Small intestine (tissue), 7 donors: ENCODE measurements around the gene PTPN4. TPM values are rescaled to one million over a fixed set of nuclear protein-coding genes. Genes with fewer than 3 reads are reported as not detected.

Experiments
- DNase-seq, 2 donors: peaks; one replicate each; pipeline versions ENCODE4 v3.0.0 to v3.0.0-alpha.2; 2013
- FAIRE-seq: peaks from 2 replicates; lab custom pipeline; 2012; peaks lifted over from hg19 to GRCh38; lab: Jason Lieb, UNC
- H3K27ac ChIP-seq, 3 donors: one replicate each; pipeline ENCODE4 v1.5.1; 2013; ENCODE audit warnings: low read length in 2 of 3, mild to moderate bottlenecking in 2 of 3, control low read depth in 1 of 3, inconsistent platforms in 1 of 3, low read depth in 1 of 3, moderate library complexity in 1 of 3
- H3K27me3 ChIP-seq, 3 donors: one replicate each; pipeline ENCODE4 v1.6.1; 2013; ENCODE audit warnings: low read length in 3 of 3, inconsistent platforms in 1 of 3; ENCODE audit not compliant: control insufficient read depth in 3 of 3, insufficient read depth in 3 of 3
- H3K36me3 ChIP-seq, 3 donors: one replicate each; pipeline ENCODE4 v1.6.1; 2013; ENCODE audit warnings: low read length in 3 of 3, inconsistent platforms in 1 of 3, low read depth in 1 of 3, mild to moderate bottlenecking in 1 of 3, moderate library complexity in 1 of 3; ENCODE audit not compliant: control insufficient read depth in 3 of 3, insufficient read depth in 2 of 3
- H3K4me1 ChIP-seq, 3 donors: one replicate each; pipeline ENCODE4 v1.6.1; 2013; ENCODE audit warnings: low read length in 2 of 3, inconsistent platforms in 1 of 3, low read depth in 1 of 3, mild to moderate bottlenecking in 1 of 3, moderate library complexity in 1 of 3; ENCODE audit not compliant: control insufficient read depth in 3 of 3, insufficient read depth in 2 of 3
- H3K4me3 ChIP-seq, 3 donors: one replicate each; pipeline ENCODE4 v1.5.1; 2013; ENCODE audit warnings: low read length in 3 of 3, control low read depth in 1 of 3, inconsistent platforms in 1 of 3, low read depth in 1 of 3, mild to moderate bottlenecking in 1 of 3, moderate library complexity in 1 of 3
- H3K9me3 ChIP-seq, 2 donors: one replicate each; pipeline ENCODE4 v1.6.1; 2013; ENCODE audit warnings: low read depth in 1 of 2, low read length in 1 of 2; ENCODE audit not compliant: control insufficient read depth in 2 of 2, insufficient read depth in 1 of 2
- WGBS, 3 donors: extraction: QIAGEN DNeasy Blood & Tissue Kit; methylation state at CpG; one replicate each; pipeline ENCODE4 v1.1.7; 2013; 5-methylcytosine and 5-hydroxymethylcytosine counted together
- polyA plus RNA-seq, 4 donors: library from polyadenylated mRNA; stranded (reverse) in 3 of 4; unstranded in 1 of 4; fragments of 200-250 nt in 3 of 4; fragments of 120-200 nt in 1 of 4; gene quantifications; one replicate each; pipeline versions ENCODE4 v1.2.1 to v1.2.3, GENCODE V29; 2013
- donor health status: healthy with polysubstance abuse.
- donor health status: control.
- donor health status: control.
- donor health status: Bipolar disorder and iron deficiency.
- donor health status: healthy.

The PTPN4 gene
- polyA plus RNA-seq, 4 donors = 1.9 to 13.4 (median 6.0) TPM

DNA sequence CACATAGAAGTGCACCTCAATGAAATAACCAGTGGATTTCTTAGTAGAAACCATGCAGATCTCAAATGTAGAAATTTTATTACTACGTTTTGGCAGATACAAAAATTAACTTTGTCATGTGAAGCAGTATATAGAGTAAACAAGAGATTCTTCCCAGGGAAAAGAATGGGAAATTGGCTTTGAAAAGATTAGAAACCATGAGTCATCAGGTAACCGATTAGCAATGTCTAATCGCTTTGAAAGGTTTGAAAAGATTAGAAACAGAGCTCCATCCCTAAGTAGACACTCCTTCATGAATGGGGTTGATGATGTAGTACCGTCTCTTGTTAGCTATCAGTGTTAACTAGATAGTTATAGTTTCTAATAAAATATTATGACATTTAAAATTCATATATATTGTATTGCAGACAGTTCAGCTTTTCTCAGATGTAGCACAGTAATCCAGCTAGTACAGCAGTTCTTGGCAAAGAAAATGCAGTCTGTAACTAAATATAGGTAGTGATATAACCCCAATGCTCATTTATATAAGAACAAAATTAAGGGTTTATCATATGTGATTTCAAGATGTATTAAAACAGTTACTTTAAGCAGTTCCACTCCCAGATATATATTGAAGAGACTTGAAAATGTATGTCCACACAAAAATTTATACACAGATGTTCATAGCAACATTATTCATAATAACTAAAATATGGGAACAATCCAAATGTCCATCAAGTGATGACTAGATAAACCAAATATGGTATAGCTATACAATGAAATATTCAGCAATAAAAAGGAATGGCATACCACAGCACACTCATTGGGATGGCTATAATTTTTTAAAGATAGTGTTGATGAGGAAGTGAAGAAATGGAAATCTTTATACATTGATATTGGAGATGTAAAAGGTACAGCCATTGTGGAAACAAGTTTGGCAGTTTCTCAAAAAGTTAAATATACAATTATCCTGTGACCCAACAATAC is 113.9 kb downstream of the PTPN4 start:
- FAIRE-seq = no peak
- H3K9me3 ChIP-seq = no peaks in the 10 kb centered on the region
- H3K4me3 ChIP-seq = no peak overlapping the region
- no peak overlapping the region for H3K27ac ChIP-seq
- no peaks in the 10 kb centered on the region for H3K36me3 ChIP-seq
- H3K4me1 ChIP-seq = no peaks in the 10 kb centered on the region
- peak; percentile 9 to 43 for DNase-seq
- no peaks in the 10 kb centered on the region for H3K27me3 ChIP-seq
- 13 to 71% (median 37%) methylated on average over 4 of the region's 4 CpGs for WGBS, 3 donors

DNA sequence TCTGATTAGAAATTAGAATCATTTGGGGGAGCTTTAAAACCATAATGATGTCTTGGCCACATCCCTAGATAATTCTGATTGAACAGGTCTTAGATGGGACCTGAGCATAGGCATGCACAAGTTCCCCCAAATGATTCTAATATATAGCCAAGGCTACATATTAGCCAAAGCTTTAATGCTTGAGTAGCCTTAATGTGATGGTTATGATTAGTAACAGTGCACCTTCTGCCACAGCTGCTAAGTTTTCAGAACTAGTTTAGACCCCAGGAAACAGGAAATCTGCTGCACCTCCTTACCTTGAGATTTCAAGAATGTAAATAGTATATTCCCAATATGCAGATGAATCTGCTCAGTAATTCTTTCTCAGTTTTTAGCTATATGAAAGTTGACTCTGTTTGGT is 119.8 kb downstream of the PTPN4 start:
- DNase-seq (no peak), FAIRE-seq (no peak)

DNA sequence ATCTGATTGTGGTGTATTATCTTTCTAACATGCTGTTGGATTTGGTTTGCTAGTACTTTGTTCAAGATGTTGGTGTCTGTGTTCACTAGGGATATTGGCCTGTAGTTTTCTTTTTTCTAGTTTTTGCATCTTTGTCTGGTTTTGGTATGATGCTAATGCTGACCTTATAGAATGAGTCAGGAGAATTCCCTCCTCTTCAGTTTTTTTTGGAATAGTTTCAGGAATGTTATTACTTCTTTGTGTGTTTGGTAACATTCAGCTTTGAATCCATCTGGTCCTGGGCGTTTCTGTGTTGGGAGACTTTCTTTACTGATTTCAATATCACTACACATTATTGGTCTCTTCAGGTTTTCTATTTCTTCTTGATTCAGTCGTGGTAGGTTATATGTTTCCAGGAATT is 129.0 kb downstream of the PTPN4 start:
- WGBS, 3 donors = 93 to 94% (median 93%) methylated on average over 2 of the region's 2 CpGs
- no peaks in the 10 kb centered on the region for H3K27me3 ChIP-seq
- H3K9me3 ChIP-seq = peaks cover 0 to 4% of the 10 kb centered on the region in 2 donors
- H3K36me3 ChIP-seq = peaks cover 0 to 9% (median 3%) of the 10 kb centered on the region in 3 donors
- no peak overlapping the region for H3K4me3 ChIP-seq
- DNase-seq (no peak), FAIRE-seq (no peak)
- no peak overlapping the region for H3K27ac ChIP-seq
- no peaks in the 10 kb centered on the region for H3K4me1 ChIP-seq

More for the DNA sequence above, 119.8 kb downstream of the PTPN4 start:
- no peaks in the 10 kb centered on the region for H3K27me3 ChIP-seq
- peaks cover 0 to 3% (median 1%) of the 10 kb centered on the region in 3 donors for H3K36me3 ChIP-seq
- H3K4me1 ChIP-seq = no peaks in the 10 kb centered on the region
- H3K27ac ChIP-seq = no peak overlapping the region
- no peak overlapping the region for H3K4me3 ChIP-seq
- H3K9me3 ChIP-seq = no peaks in the 10 kb centered on the region

DNA sequence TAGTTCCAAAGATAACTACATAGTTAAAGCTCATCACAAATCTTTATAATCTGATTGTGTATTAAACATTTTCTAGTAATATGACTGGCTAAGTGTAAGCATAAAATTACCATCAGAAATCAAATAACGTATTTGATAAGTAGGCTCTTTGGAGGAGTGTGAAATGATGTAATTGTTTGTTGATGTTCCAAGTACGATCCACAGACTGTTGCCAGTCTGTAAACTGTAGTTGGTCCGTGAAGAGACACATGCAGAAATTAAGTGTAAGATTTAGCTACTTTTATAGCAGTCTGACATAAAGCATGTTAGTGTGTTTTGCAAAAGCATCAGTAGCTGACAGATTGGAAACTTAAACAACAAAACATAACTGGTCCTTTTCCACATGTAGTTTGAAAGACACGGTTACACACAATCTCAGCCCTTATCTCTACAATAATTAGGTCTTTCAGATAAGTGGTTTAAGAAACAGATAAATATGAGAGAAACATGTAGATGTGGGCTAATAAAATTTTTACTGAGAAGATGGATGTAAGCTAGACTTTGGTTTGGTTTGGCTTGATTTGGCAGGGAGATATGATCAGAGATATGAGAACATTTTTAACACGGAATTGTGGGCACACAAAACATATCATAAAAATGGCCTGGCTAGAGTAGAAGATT is 138.1 kb downstream of the PTPN4 start:
- H3K9me3 ChIP-seq = peaks cover 0 to 5% of the 10 kb centered on the region in 2 donors
- H3K36me3 ChIP-seq = peaks cover 0 to 5% (median 0%) of the 10 kb centered on the region in 3 donors
- no peaks in the 10 kb centered on the region for H3K27me3 ChIP-seq
- H3K27ac ChIP-seq = no peak overlapping the region
- DNase-seq (no peak), FAIRE-seq (no peak)
- WGBS, 3 donors = 54 to 77% (median 64%) methylated on average over 5 of the region's 5 CpGs
- H3K4me1 ChIP-seq = no peaks in the 10 kb centered on the region
- no peak overlapping the region for H3K4me3 ChIP-seq

DNA sequence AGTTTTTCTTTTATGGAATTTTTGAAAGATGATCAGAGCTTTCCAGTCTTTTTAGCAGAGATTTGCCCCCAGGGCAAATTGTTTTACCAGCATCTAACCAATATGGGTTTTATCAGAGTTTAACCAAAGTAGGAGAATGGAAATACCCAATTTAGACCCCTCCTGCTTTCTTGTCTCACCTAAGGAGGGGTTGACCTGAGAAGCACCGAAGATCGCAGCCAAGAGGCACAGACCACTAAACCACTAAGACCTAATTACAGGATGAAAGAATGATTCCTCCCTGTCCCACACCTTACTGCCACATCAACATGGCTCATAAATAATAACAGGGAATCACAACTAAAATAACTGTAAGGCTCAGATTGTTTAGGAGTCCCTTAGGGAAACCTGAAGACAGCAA is 141.3 kb downstream of the PTPN4 start:
- peaks cover 0 to 14% (median 5%) of the 10 kb centered on the region in 3 donors for H3K36me3 ChIP-seq
- H3K4me3 ChIP-seq = no peak overlapping the region
- H3K4me1 ChIP-seq = no peaks in the 10 kb centered on the region
- H3K27me3 ChIP-seq = no peaks in the 10 kb centered on the region
- DNase-seq (no peak), FAIRE-seq (no peak)
- H3K27ac ChIP-seq = no peak overlapping the region
- 94 to 95% (median 95%) methylated on average over 2 of the region's 2 CpGs for WGBS, 3 donors
- H3K9me3 ChIP-seq = peaks cover 0 to 15% of the 10 kb centered on the region in 2 donors

DNA sequence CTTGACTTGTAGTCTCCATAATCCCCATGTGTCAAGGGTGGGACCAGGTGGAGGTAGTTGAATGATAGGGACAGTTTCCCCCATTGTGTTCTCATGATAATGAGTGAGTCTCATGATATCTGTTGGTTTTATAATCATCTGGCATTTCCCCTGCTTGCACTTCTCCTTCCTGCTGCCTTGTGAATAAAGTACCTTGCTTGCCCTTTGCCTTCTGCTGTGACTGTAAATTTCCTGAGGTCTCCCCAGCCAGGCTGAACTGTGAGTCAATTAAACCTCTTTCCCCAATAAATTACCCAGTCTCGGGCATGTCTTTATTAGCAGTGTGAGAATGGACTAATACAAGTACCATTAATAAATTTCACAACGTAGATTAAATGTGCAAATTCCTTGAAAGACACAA is 150.8 kb downstream of the PTPN4 start:
- Histone ChIP-seq H3K27me3 (no peaks in the 10 kb centered on the region), H3K36me3 (no peaks in the 10 kb centered on the region), H3K4me1 (peaks cover 0 to 8% (median 2%) of the 10 kb centered on the region in 3 donors), H3K9me3 (no peaks in the 10 kb centered on the region), H3K4me3 (no peak overlapping the region), H3K27ac (peak overlapping the region in 1 of 3 donors; percentile 32)
- FAIRE-seq (no peak), DNase-seq (peak; percentile 2 to 63)
- WGBS, 3 donors = 36 to 63% (median 39%) methylated on average over 2 of the region's 2 CpGs

DNA sequence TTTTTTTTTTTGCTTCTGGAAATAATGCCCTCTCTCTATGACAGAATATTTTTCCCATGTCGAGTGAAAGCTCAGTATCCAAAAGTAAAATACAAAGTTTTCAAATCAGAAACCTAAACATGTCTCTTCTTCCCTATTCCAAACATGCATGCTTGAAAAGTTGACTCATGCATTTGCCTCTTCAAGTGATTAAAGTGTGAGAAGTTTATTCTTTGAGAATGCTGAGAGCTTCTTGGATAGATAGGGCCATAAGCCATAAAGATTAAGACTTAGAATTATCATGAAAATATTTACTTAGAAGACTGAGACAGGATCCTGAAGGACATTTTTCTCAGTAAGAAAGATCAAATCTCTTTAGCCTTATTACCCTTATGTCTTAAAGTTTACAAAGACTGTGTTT is 154.5 kb downstream of the PTPN4 start:
- 43 to 97% (median 84%) methylated on average over 1 of the region's 1 CpG for WGBS, 3 donors
- no peak overlapping the region for H3K27ac ChIP-seq

DNA sequence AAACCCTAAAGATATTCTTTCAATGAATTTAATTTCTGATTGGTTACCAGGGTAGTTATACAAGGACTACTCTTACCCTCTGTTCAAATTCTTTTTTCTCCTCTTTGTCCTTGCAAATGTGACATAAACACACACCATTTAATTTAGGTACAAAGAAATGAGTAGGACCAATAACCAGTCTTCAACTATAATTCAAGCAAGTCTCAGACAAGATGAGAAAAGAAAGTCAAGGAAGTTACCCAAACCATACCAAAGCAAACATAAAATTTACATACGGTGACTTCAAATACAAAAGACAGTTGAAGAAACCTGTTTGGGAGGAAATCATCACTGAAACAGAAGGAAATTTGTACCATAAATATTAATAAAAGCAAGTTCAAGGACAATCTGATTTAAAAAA is 162.1 kb downstream of the PTPN4 start:
- Histone ChIP-seq H3K27ac (no peak overlapping the region), H3K27me3 (no peaks in the 10 kb centered on the region), H3K4me1 (no peaks in the 10 kb centered on the region), H3K4me3 (no peak overlapping the region), H3K36me3 (peaks cover 0 to 5% (median 0%) of the 10 kb centered on the region in 3 donors), H3K9me3 (no peaks in the 10 kb centered on the region)
- FAIRE-seq (no peak), DNase-seq (no peak)
- WGBS, 3 donors = 43 to 65% (median 65%) methylated on average over 1 of the region's 1 CpG

More for the DNA sequence above, 154.5 kb downstream of the PTPN4 start:
- no peak for FAIRE-seq
- no peak overlapping the region for H3K4me3 ChIP-seq
- H3K27me3 ChIP-seq = no peaks in the 10 kb centered on the region
- no peaks in the 10 kb centered on the region for H3K9me3 ChIP-seq
- no peak for DNase-seq
- peaks cover 0 to 2% (median 2%) of the 10 kb centered on the region in 3 donors for H3K4me1 ChIP-seq
- peaks cover 0 to 7% (median 0%) of the 10 kb centered on the region in 3 donors for H3K36me3 ChIP-seq
